Measurements from ENCODE around the gene CAMTA1. TPM values are rescaled to one million over a fixed set of nuclear protein-coding genes. Genes with fewer than 3 reads are reported as not detected.

The CAMTA1 gene
- total and polyA plus RNA-seq, 4 donors: 18.0 to 93.5 (median 35.8) TPM

- no peak for DNase-seq (ENCODE audit: low spot score)
- H3K9ac ChIP-seq (ENCODE audit: low read depth in 1 of 2, low read length in 2 of 2): no peak overlapping the region
- no peak overlapping the region for H3K4me3 ChIP-seq (ENCODE audit: low read depth in 1 of 3, low read length in 3 of 3)
- 91% methylated on average over 21 of the region's 21 CpGs for WGBS
- peaks cover 0 to 3% (median under 1%) of the 10 kb centered on the region in 4 donors for H3K4me1 ChIP-seq (ENCODE audit: control insufficient read depth in 4 of 4, insufficient read depth in 4 of 4, low read length in 3 of 4)
- H3K36me3 ChIP-seq (ENCODE audit: control insufficient read depth in 4 of 4, insufficient read depth in 3 of 4, low read depth in 1 of 4, low read length in 3 of 4): no peaks in the 10 kb centered on the region
- H3K9me3 ChIP-seq (ENCODE audit: control insufficient read depth in 4 of 4, low read length in 3 of 4): no peaks in the 10 kb centered on the region
- no peak overlapping the region for H3K27ac ChIP-seq (ENCODE audit: low read depth in 1 of 2, low read length in 2 of 2)
- H3K27me3 ChIP-seq (ENCODE audit: control insufficient read depth in 4 of 4, insufficient read depth in 4 of 4, low read length in 3 of 4): no peaks in the 10 kb centered on the region
- no peak for TF ChIP-seq HNF4A (conservative IDR thresholded peaks at IDR 0.05)
- TF ChIP-seq, protein P1, sequence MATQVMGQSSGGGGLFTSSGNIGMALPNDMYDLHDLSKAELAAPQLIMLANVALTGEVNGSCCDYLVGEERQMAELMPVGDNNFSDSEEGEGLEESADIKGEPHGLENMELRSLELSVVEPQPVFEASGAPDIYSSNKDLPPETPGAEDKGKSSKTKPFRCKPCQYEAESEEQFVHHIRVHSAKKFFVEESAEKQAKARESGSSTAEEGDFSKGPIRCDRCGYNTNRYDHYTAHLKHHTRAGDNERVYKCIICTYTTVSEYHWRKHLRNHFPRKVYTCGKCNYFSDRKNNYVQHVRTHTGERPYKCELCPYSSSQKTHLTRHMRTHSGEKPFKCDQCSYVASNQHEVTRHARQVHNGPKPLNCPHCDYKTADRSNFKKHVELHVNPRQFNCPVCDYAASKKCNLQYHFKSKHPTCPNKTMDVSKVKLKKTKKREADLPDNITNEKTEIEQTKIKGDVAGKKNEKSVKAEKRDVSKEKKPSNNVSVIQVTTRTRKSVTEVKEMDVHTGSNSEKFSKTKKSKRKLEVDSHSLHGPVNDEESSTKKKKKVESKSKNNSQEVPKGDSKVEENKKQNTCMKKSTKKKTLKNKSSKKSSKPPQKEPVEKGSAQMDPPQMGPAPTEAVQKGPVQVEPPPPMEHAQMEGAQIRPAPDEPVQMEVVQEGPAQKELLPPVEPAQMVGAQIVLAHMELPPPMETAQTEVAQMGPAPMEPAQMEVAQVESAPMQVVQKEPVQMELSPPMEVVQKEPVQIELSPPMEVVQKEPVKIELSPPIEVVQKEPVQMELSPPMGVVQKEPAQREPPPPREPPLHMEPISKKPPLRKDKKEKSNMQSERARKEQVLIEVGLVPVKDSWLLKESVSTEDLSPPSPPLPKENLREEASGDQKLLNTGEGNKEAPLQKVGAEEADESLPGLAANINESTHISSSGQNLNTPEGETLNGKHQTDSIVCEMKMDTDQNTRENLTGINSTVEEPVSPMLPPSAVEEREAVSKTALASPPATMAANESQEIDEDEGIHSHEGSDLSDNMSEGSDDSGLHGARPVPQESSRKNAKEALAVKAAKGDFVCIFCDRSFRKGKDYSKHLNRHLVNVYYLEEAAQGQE (IDR thresholded peaks at IDR 0.05): no peak
Measured at GRCh38 chr1:7664893-7665250, 879.6 kb downstream of the CAMTA1 start.

GRCh38 chr1:7666249-7666648 is 881.0 kb downstream of the CAMTA1 start:
- Histone ChIP-seq H3K9me3 (ENCODE audit: control insufficient read depth in 4 of 4, low read length in 3 of 4) (no peaks in the 10 kb centered on the region), H3K4me3 (ENCODE audit: low read depth in 1 of 3, low read length in 3 of 3) (no peak overlapping the region), H3K4me1 (ENCODE audit: control insufficient read depth in 4 of 4, insufficient read depth in 4 of 4, low read length in 3 of 4) (peaks cover 0 to 3% (median under 1%) of the 10 kb centered on the region in 4 donors), H3K36me3 (ENCODE audit: control insufficient read depth in 4 of 4, insufficient read depth in 3 of 4, low read depth in 1 of 4, low read length in 3 of 4) (no peaks in the 10 kb centered on the region), H3K9ac (ENCODE audit: low read depth in 1 of 2, low read length in 2 of 2) (no peak overlapping the region), H3K27ac (ENCODE audit: low read depth in 1 of 2, low read length in 2 of 2) (no peak overlapping the region), H3K27me3 (ENCODE audit: control insufficient read depth in 4 of 4, insufficient read depth in 4 of 4, low read length in 3 of 4) (no peaks in the 10 kb centered on the region)
- WGBS: 74% methylated on average over 6 of the region's 6 CpGs
- TF ChIP-seq RAD21 (IDR thresholded peaks at IDR 0.05) (no peak), ZBTB33 (IDR thresholded peaks at IDR 0.05) (no peak), GABPA (IDR thresholded peaks at IDR 0.05 in 1 of 2, conservative IDR thresholded peaks at IDR 0.05 in 1 of 2) (no peak), HNF4A (conservative IDR thresholded peaks at IDR 0.05) (no peak), YY1 (IDR thresholded peaks at IDR 0.05) (no peak), TAF1 (conservative IDR thresholded peaks at IDR 0.05) (no peak), FOXA2 (IDR thresholded peaks at IDR 0.05) (no peak), FOXA1 (IDR thresholded peaks at IDR 0.05) (no peak), JUND (IDR thresholded peaks at IDR 0.05) (no peak), SP1 (IDR thresholded peaks at IDR 0.05) (no peak), RXRA (IDR thresholded peaks at IDR 0.05) (no peak), NR2F2 (IDR thresholded peaks at IDR 0.05) (no peak), HNF4G (IDR thresholded peaks at IDR 0.05) (no peak), EGR1 (IDR thresholded peaks at IDR 0.05; ENCODE audit: low read depth in 2 of 2) (no peak)
- TF ChIP-seq, protein P1 (IDR thresholded peaks at IDR 0.05): no peak
- TF ChIP-seq, protein P2, sequence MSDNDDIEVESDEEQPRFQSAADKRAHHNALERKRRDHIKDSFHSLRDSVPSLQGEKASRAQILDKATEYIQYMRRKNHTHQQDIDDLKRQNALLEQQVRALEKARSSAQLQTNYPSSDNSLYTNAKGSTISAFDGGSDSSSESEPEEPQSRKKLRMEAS (IDR thresholded peaks at IDR 0.05): no peak
- DNase-seq (ENCODE audit: low spot score): no peak

All from liver (tissue), 9 donors.